Testis (tissue), 2 donors: ENCODE results near the gene THSD4.

Experiments
- CTCF ChIP-seq, 3 experiments: fragments of 450-650 bp in 2 of 3; fragments of 200-600 bp in 1 of 3; sonication (generic) in 1 of 3; IDR thresholded peaks; one replicate each; pipeline ENCODE4 v1.5.1; 2016 to 2019; ENCODE audit warnings: antibody characterized with exemption in 3 of 3, mild to moderate bottlenecking in 2 of 3, moderate library complexity in 1 of 3
- POLR2A ChIP-seq: fragments of 450-650 bp; IDR thresholded peaks from one replicate; pipeline ENCODE4 v1.6.1; 2017; ENCODE audit warnings: antibody characterized with exemption, mild to moderate bottlenecking, moderate library complexity

GRCh38 chr15:71272932-71273331 lies 157.7 kb downstream of the THSD4 start:
- TF ChIP-seq POLR2A: no peak
- TF ChIP-seq CTCF (IDR thresholded peaks at IDR 0.05): no peak
